ENCODE data around the gene CACNA2D3.

Gene CACNA2D3

DNA sequence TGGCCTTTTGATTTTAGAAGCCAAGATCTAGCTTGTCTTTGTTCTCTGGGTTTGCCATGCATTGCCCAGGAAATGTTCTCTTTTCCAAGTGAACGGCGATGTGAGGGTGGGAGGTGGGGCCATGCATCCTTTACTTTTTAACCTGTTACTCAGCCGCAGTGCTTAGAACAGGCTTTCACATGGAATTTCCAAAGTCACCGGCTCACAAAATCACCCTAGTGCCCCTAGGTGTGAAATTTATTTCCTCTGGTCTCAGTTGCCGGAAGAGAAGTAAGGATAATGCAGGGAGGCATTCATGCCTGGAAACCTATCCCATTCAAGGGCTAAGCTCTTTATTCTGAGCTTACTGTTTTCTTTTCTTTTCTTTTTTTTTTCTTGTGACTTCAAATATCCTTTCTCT is 93.2 kb downstream of the CACNA2D3 start:
- DNase-seq (ENCODE audit: low read depth in 2 of 2), result no peak

DNA sequence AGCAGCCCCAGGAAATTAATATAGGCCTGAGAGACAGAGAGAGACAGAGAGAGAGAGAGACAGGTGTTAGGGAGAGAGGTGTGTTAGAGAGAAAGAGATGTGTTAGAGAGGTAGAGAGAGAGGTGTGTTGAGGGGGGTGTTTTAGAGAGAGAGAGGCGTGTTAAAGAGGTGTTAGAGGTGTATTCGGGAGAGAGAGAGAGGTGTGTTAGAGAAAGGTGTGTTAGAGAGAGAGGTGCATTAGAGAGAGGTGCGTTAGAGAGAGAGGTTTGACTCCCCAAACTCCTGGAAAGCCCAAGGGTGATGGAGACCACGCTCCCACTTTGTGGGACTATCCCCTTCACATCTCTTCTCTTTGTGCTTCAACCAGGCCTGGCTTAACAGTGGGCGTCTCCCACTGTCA is 95.5 kb downstream of the CACNA2D3 start:
- no peak for DNase-seq (ENCODE audit: low read depth in 2 of 2)

DNA sequence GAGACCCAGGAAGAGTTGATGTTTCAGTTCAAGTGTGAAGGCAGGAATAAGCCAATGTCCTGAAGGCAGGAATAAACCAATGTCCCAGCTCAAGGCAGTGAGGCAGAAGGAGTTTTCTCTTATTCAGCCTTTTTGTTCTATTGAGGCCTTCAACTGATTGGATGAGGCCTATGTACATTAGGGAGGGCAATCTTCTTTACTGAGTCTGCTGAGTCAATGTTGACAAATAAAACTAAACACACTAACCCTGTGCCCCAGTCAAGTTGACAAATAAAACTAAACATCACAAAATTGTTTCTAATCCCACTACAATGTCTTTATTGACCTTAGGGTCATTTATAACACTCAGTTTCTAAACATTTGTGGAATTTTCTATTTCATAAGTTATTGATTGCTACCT is 100.0 kb downstream of the CACNA2D3 start:
- DNase-seq (ENCODE audit: low read depth in 2 of 2), result no peak

DNA sequence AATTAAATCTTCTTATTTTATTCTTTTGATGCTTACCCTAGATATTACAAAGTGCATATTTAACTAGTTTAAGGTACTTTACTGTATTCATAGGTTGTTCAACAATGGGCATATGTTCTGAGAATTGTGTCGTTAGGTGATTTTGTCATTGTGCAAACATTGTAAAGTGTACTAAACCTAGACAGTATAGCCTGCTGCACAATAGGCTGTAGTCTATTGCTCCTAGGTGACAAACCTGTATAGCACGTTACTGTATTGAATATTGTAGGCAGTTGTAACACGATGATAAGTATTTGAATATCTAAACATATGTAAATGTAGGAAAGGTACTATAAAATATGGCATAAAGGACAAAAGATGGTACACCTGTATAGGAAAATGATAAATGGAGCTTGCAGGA is 100.7 kb downstream of the CACNA2D3 start:
- DNase-seq (ENCODE audit: low read depth in 2 of 2), result no peak

DNA sequence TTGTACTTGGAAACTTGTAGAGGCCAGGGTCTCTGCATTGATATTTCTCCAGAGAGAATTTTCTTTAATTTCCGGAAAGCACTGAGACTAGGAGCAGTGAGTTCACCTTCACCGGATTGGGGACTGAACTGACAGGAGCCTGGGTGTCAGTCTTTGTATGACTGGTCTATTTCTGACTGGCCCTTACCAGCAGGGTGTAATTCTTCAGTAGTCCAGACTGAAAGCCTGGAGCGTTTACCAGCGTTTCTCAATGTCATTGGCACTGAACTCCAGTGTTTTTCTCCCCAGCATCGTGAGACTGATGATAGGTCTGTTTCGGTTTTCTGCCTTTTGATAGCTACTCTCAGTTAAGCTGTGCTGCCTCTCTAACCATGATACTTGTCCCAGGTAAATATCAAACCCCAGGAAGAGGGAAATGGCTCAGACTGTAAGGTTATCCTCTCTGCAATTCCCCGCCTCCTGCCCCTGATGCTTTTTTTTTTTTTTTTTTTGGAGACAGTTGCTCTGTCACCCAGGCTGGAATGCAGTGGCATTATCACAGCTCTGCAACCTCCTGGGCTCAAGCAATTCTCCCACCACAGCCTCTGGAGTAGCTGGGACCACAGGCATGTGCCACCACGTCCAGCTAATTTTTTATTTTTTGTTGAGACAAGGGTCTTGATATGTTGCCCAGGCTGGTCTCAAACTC is 103.6 kb downstream of the CACNA2D3 start:
- no peak for DNase-seq (ENCODE audit: low read depth in 2 of 2)

DNA sequence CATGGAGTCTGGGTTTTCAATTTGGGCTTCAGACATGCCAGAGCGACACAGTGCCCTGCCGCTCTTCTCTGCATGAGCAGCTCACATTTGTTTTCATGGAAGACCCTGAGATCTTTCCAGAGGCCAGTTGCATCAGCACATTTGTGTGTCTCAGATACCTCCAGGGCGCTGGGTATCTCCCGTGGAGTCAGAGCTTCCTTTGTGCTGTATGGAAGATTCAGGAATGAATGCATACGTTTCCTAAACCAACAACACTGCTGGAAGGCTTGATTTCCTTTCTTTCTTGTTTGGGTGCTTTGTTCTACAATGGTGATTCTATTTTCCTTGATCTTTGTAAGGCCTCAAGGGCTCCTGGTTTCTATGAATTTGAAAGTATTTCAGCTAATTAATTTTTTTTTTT is 106.5 kb downstream of the CACNA2D3 start:
- DNase-seq (ENCODE audit: low read depth in 2 of 2), result no peak

DNA sequence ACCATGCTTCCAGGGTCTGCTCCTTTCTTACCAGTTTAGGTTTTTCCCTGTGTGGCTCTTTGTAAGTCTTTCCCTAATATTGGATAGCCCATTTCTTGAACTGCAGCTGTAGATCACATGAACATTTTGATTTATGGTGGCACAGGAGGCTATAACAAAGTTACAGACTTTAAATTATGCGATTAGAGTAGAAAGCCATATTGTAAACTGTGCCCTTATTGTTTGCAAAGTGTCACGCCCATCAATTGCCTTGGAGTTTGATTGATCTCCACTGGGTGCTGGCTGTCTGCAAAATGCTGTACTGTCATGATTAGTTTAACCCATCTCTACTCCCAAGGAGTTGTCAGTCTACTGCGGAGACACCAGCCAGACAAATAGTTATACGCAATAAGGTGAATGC is 110.3 kb downstream of the CACNA2D3 start:
- no peak for DNase-seq (ENCODE audit: low read depth in 2 of 2)

DNA sequence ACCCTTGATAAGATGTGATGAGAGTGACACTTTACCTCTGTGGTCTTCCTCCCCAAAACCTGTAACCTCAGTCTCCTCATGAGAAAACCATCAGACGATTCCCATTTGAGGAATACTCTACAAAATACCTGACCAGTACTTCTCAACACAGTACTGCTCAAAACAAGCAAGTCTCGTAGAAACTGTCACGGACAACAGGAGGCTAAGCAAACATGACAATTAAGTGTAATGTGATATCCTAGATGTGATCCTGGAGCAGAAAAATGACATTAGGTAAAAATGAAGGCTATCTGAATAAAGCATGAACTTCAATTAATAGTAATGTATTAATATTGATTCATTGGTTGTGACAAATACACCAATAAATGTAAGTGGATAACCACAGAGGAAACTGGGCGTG is 113.6 kb downstream of the CACNA2D3 start:
- DNase-seq (ENCODE audit: low read depth in 2 of 2), result no peak

DNA sequence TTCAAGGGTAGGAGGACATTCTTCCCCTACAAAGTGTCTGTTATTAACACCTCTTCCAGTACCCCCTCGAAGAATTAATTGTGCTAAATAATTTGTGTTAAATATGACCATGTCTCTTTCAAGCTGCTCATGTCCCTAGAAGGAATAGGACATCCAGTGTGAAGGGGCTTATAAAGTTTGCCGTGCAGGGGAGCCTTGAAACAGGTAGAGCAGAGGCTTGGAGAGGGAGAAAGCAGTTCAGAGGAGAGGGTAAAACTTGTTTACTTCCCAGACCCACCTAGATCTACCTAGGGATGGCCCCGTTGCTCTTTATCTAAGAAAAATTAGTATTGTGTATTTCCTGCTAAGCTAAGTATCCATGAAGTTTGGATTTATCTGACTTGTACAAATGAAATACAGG is 114.8 kb downstream of the CACNA2D3 start:
- no peak for DNase-seq (ENCODE audit: low read depth in 2 of 2)

DNA sequence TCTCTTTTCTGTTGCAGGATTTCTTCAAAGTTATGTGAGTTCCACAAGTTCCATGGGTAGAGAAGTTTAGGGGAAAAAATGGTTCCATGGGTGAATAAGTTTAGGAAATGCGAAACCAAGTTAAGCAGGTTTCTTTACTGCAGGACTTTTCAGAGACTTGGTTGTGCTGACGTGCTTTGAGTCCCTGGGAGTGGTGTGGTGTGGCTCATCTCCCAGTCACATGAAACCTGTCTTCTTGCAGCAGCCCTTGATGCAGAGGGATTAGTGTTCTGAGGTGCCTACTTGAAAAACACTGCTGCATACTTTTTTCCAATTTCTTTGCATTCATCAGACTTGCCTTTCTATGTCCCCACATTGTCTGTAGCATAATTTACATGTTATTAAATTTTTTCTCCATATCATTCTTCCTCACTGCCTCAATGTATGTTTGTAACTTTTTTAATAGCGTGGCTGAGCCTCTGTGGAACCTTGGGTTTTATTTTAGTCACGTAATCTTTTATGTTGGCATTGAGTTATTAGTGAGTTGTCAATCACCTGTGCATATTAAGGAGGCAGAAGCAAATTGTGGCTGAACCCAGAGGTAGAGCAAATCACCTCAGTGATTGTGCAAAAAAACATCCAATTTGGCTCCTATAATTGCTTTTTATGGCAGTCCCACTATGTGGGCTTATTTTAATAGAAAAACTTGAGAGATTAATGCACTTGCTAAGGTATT is 115.6 kb downstream of the CACNA2D3 start:
- no peak for DNase-seq (ENCODE audit: low read depth in 2 of 2)

DNA sequence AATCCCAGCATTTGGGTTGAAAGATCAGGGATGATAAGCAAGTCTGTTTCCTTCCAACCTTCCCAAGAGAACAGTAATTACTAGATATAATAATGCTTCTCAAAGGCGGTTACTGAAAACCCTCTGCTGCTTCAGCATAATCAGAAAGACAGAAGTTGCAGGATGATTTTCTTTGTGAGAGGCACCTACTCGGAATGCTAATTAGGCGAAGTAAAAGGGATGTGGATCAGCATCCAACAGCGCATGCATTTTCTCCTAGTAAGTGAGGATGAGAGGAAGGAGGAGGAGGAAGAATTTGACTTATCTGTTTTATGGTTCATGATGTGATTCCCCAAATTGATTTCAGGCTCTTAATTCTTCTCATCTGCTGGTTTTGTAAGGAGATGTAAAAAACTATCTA is 118.0 kb downstream of the CACNA2D3 start:
- DNase-seq (ENCODE audit: low read depth in 2 of 2), result no peak

DNA sequence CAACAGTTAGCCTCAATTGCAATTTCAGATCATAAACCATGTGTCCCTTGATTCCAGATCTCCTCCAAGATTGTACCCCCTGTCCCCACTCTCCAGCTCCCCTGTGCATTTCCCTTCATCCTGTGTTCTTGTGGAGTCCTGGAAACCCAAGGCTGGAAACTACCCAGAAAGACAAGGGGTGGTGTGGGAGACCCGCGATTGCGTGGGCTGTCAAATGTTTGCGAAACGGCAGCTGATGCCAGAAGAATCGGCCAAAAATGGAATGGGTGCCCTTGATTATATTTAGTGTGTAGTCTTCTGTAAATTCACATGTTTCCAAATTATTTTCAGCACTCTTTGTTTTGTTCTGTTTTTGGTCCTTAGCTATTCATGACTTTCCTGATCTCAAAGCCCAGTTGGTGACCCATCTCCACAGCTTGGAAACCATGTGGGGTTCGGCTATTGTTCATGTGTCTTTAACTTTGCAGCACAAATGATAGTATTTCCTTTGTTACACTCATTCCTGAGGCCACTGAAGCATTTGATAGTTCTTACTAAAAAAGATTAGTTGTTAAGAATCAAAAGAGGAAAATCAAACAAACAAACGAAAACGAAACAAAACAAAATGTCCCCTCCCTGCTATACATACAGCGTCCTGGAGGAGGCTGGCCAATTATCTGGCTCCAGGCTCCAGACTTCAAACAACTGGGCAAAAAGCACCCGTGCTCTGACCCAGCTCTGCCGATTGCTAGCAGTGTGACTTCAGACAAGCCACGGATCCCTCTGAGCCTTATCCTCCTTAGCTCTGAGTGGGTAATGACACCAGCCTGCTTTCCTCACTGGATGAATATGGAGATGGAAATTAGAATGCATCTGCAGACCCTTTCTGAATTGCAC is 120.9 kb downstream of the CACNA2D3 start:
- DNase-seq (ENCODE audit: low read depth in 2 of 2), result no peak

DNA sequence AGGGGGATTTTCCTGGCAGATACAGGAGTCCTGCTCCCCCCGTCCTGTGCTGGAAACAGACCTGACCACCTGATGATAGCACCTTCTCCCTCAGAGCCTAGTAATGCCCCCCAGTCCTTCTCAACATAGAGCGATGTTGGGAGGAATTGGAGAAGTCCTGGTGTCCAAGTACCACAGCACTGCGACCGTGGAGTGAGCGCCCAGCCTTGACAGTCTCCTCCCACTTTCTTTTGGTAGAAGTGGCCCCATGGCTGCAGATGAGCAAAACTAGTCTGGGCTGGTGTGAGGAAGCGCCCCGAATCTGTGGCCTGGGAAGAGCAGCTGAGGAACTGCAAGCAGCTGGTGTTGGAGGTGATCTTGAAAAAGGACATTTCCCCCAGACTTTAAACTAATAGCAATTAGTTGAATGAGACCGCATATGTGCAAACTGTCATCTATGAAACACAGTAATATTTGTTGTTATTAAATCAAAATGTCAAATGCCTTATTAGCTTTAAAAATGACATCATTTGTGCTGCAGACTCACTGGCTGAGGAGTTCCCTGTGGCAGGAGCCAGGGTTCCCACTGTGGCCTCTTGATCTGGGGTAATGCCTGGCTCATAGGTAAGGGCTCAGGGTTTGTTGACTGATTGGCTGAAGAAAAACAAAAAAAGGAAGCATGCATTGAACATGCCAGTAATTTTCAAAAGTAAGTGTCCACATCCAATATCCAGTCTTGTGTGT is 121.8 kb downstream of the CACNA2D3 start:
- DNase-seq (ENCODE audit: low read depth in 2 of 2), result no peak

DNA sequence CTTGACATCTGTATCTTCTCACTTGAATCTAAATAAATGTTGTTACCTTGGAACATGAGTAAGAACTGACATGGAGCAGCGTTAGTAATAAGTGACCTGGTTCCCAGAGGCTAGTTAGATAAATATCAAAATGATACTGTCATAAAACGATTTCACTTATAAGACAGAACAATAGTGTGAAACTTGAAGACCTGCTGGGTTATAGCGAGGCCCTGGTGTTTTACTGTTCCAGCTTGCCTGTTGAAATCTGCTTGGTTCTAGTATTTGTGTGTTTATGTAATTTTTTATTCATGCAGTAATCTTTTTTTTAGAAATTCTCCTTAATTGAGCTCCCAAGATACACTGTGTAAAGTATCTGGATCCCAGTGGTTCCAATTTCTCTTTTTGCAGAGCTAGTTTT is 129.4 kb downstream of the CACNA2D3 start:
- DNase-seq (ENCODE audit: low read depth in 2 of 2), result no peak

DNA sequence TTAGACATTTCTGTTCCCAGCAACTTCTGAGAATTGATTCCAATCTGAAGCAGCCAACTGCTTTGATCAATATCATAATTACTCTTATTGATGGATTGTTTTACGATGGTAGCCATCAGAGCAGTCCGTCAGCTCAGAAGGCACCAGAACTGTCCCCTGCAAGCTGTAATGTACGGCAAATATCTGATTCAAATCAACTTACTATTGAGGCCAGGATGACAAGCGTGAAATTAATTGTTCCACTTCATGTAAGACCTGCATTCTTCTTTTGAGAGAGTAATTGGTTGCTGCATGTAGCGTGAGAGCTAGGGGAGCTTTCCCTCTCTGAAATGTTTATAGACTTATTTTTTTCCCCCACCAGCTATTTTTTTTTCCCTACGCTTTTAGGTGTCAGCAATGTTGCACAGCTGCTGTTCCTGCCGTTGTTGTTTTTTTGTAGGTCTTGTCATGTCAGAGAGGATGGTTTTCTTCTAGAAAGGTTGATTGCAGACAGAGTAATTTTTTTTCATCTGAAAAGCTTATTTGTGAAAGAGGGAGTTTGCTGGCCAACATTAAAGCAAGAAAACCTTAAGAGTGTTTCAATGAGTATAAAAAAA is 134.9 kb downstream of the CACNA2D3 start:
- no peak for DNase-seq (ENCODE audit: low read depth in 2 of 2)

DNA sequence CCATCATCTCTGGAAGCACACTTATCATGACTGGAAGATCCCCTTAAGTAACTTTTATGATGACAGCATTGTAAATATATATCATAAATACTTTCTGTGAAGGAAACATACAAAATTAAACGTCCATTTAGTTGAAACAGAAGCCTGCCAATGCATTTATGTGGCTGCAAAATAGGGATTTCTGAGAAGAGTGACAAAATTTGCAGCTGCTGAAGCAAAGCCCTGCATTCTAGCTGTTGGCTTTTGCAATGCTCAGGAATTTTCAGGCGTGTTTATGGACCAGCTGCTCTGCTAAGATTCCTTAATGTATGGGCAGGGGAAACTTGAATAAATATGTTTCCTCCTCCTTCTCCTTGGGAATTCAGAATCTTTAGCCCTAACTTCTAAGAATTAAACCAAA is 137.3 kb downstream of the CACNA2D3 start:
- no peak for DNase-seq (ENCODE audit: low read depth in 2 of 2)

DNA sequence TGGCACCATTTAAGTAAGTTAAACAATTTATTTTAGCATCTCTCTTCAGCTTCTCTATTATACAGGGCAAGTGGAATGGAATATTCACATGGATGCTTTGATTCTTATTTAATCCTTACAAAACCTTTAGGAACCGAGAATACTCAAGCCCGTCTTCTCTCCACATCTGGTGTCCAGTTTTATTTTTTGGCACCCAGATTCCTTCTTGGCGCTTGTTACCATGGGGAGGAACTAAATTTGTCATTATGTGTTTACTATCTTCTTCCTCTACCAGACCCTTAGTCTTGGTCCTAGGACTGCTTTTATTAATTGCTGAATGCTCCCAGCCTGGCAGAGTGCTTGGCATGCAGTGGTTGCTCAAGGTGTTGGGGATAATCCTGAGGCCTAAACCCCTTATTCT is 138.8 kb downstream of the CACNA2D3 start:
- DNase-seq (ENCODE audit: low read depth in 2 of 2), result no peak

DNA sequence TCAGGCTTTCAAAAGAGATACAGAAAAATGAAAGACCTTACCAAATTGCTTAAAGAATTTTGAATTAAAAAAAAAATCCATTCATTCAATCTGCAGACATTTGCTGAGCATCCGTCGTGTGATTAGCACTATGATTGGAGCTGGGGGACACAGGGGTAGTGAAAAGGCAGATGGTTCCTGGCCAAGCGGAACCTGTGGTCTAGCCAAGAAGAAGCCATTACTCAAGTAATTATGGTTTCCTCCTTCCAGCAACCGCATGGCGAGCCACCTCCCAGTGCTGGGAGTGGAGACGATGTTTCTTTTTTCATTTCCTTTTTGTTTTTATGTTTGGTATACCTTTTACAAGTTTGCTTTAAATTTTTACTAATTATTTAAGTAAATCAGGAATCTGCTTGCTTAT is 140.2 kb downstream of the CACNA2D3 start:
- DNase-seq (ENCODE audit: low read depth in 2 of 2), result no peak

DNA sequence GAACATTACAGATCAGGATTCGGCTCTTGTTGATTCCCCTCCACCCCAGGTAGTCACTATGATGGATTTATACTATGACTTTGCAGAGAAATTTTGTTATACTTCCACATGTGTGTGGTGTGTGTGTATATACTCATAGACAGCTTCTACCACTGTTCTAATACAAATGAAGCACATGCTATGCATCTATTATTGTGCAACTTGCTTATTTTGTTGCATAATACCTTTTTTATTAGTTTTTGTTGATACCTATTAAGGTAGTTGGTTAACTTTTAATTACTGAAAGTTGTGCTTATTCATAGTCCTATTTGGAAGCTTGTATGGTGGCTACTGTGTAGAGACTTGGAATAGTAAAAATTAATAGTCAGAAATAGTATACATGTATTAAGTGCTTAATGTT is 140.6 kb downstream of the CACNA2D3 start:
- no peak for DNase-seq (ENCODE audit: low read depth in 2 of 2)

DNA sequence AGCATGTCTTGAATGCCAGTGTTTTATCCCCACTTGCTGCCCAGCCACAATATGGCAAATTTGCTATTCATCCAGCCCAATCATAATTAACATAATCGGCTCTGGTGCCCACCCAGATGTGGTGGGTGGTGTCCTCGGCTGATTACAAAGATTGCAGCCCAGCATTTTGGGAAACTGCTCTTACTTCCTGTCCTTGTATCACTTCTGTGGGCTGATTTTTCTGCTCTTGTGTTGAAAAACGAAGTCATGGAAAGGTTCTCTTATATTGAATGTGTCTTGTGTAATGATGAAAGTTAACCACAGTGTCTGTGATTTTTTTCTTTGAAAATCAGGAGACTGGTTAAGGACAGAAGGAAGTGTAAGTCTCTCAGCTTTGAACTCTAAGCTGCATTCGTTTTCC is 141.7 kb downstream of the CACNA2D3 start:
- DNase-seq (ENCODE audit: low read depth in 2 of 2), result no peak

DNA sequence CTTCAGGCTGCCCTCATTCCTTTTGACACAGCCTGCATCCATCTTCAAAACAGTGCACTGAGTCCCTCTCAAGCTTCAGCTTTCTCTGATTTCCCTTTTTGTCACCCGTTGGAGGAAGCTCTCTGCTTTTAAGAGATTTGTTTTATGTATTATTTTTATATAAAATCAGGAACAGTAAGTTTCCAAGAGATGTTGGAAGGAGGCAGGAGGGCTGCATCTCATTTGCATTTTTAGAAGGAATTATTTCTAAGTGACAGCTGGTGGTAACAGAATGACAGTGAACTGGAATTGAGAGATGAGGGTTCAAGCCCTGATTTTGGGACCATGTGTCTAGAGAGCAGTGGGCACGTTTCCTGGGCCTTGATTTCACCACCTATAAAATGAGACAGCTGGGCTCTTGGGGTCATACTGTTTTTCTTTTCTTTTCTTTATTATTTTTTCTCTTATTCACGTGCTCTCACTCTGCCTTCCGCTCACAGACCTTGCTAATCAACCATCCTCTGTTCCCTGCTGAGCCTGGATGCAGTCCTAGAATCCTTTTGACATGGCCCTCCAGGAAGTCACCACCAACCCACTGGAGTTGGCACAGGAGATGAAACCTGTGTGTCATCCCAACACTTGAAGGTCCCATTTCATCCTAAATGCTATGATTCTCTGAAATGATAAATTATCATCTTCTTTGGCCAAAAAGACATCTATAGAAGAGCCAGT is 148.6 kb downstream of the CACNA2D3 start:
- DNase-seq (ENCODE audit: low read depth in 2 of 2), result no peak

Data from stimulated activated CD4-positive, alpha-beta T cell treated with anti-CD3 and anti-CD28 coated beads, Interleukin-1b, Interleukin-23, amount 100 ng/mL, for 4 hours (primary cell).